ENCODE results near the gene NELFCD. TPM values are rescaled to one million over a fixed set of nuclear protein-coding genes. Genes with fewer than 3 reads are reported as not detected.

Gene NELFCD
- polyA plus RNA-seq, 3 donors = 49.0 to 74.8 (median 50.1) TPM

GRCh38 chr20:59044295-59044694 is 63.2 kb downstream of the NELFCD start:
- no peaks in the 10 kb centered on the region for H3K9me3 ChIP-seq (replicated peaks in 1 of 2; ENCODE audit: control insufficient read depth in 1 of 2, insufficient read depth in 1 of 2, low read length in 2 of 2)
- Mint-ChIP-seq H3K9me3 (no peaks in the 10 kb centered on the region), H3K27ac (no peak overlapping the region), H3K4me1 (peaks cover 43% of the 10 kb centered on the region), H3K36me3 (peaks cover 12 to 14% of the 10 kb centered on the region in 2 donors), H3K4me3 (no peak overlapping the region), H3K27me3 (ENCODE audit: low read depth in 3 of 3) (peaks cover 3 to 4% (median 3%) of the 10 kb centered on the region in 3 donors)
- no peak overlapping the region for H3K4me2 ChIP-seq (replicated peaks; ENCODE audit: extremely low read depth, low read length, poor library complexity, severe bottlenecking)
- H3K79me2 ChIP-seq (ENCODE audit: insufficient read depth, low read length) = peaks cover 34% of the 10 kb centered on the region
- H3K27me3 ChIP-seq (ENCODE audit: control insufficient read depth in 2 of 2, insufficient read depth in 2 of 2, low read length in 2 of 2) = peaks cover 0 to under 1% of the 10 kb centered on the region in 2 donors
- H3K9ac ChIP-seq (ENCODE audit: insufficient read depth, low read length, poor library complexity, severe bottlenecking) = no peak overlapping the region
- H4K20me1 ChIP-seq (ENCODE audit: insufficient read depth, low read length) = peaks cover 24% of the 10 kb centered on the region
- no CpG with 5 or more reads among the region's 3 CpGs for WGBS (ENCODE audit: insufficient coverage)
- H2AFZ ChIP-seq (ENCODE audit: insufficient read depth, low read depth, low read length, poor library complexity, severe bottlenecking) = no peak overlapping the region
- H3K4me3 ChIP-seq (replicated peaks in 1 of 3; ENCODE audit: low read depth in 2 of 3, low read length in 3 of 3) = no peak overlapping the region
- peaks cover 21 to 35% of the 10 kb centered on the region in 2 donors for H3K4me1 ChIP-seq (ENCODE audit: control insufficient read depth in 1 of 2, insufficient read depth in 2 of 2, low read length in 2 of 2)
- H3K27ac ChIP-seq (ENCODE audit: low read depth in 1 of 2, low read length in 2 of 2) = no peak overlapping the region
- intact Hi-C loops (cut with micrococcal nuclease) = loop anchor here in 1 of 2 donors (5.0 to 10.0 kb wide), 2 partner anchors 147 to 389 kb away; partner anchors contain the start of gene STX16
- DNase-seq = no peak
- peaks cover 0 to 12% of the 10 kb centered on the region in 2 donors for H3K36me3 ChIP-seq (replicated peaks in 1 of 2; ENCODE audit: control insufficient read depth in 1 of 2, insufficient read depth in 2 of 2, low read length in 2 of 2)
- TF ChIP-seq, protein P1, sequence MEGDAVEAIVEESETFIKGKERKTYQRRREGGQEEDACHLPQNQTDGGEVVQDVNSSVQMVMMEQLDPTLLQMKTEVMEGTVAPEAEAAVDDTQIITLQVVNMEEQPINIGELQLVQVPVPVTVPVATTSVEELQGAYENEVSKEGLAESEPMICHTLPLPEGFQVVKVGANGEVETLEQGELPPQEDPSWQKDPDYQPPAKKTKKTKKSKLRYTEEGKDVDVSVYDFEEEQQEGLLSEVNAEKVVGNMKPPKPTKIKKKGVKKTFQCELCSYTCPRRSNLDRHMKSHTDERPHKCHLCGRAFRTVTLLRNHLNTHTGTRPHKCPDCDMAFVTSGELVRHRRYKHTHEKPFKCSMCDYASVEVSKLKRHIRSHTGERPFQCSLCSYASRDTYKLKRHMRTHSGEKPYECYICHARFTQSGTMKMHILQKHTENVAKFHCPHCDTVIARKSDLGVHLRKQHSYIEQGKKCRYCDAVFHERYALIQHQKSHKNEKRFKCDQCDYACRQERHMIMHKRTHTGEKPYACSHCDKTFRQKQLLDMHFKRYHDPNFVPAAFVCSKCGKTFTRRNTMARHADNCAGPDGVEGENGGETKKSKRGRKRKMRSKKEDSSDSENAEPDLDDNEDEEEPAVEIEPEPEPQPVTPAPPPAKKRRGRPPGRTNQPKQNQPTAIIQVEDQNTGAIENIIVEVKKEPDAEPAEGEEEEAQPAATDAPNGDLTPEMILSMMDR (IDR thresholded peaks at IDR 0.05) = no peak

Other genes with a start within 250 kb of the NELFCD start
- not detected for gene GNAS-AS1, start 130.4 kb upstream of the NELFCD start, polyA plus RNA-seq
- gene GNAS, start 128.5 kb upstream of the NELFCD start, polyA plus RNA-seq = 1,000 to 10,000 TPM in 1 of 3 donors, 100 to 1,000 TPM in 2; 109 to 1,105 (median 124) TPM
- gene CTSZ, start 26.0 kb downstream of the NELFCD start, polyA plus RNA-seq = 100 to 1,000 TPM in 1 of 3 donors, 10 to 100 TPM in 2; 62.6 to 755 (median 86.4) TPM
- 1 to 10 TPM in 2 of 3 donors, under 1 TPM in 1; 0.09 to 3.1 (median 2.4) TPM for gene TUBB1, start 38.2 kb downstream of the NELFCD start, polyA plus RNA-seq
- gene ATP5F1E, start 51.1 kb downstream of the NELFCD start, polyA plus RNA-seq = 100 to 1,000 TPM in 2 of 3 donors, 10 to 100 TPM in 1; 39.0 to 105 (median 102) TPM
- 10 to 100 TPM; 16.9 to 21.0 (median 20.1) TPM for gene PRELID3B, start 61.5 kb downstream of the NELFCD start, polyA plus RNA-seq
- under 1 TPM in 2 of 3 donors, not detected in 1; 0.03 to 0.09 TPM for gene ZNF831, start 182.6 kb downstream of the NELFCD start, polyA plus RNA-seq